Measurements from ENCODE around the gene CAPSL.
"Not testable (repeated sequence)": the region's sequence is repeated elsewhere in the genome, so short reads cannot be mapped to it uniquely, and the experiment has no call there.

Gene CAPSL

GRCh38 chr5:35876454-35876853, 62.0 kb downstream of the CAPSL start:
- no peak for DNase-seq (ENCODE audit: low spot score)

GRCh38 chr5:35870605-35871004, 67.8 kb downstream of the CAPSL start:
- DNase-seq (ENCODE audit: low spot score): no peak

- DNase-seq (ENCODE audit: low spot score): no peak
Observed at GRCh38 chr5:35869685-35870277, 68.6 kb downstream of the CAPSL start.

DNA sequence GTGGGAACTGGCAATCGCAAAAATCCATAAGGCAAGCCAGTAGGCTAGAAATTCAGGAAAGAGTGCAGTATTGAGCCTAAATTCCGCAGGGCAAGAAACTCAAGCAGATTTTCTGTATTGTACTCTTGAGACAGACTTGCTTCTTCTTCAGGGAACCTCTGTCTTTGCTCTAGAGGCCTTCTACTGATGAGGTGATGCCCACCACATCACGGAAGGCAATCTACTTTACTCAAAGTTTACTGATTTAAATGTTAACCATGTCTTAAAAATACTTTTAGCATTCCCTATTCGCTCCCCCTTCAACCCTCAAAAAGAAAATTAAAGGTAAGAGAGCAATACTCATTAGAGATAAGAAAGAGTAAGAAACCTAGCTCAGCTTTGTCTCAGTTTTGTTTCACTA, 70.4 kb downstream of the CAPSL start:
- DNase-seq (ENCODE audit: low spot score): no peak

- no peak for DNase-seq (ENCODE audit: low spot score)
Observed at GRCh38 chr5:35863159-35863558, 75.3 kb downstream of the CAPSL start.

DNA sequence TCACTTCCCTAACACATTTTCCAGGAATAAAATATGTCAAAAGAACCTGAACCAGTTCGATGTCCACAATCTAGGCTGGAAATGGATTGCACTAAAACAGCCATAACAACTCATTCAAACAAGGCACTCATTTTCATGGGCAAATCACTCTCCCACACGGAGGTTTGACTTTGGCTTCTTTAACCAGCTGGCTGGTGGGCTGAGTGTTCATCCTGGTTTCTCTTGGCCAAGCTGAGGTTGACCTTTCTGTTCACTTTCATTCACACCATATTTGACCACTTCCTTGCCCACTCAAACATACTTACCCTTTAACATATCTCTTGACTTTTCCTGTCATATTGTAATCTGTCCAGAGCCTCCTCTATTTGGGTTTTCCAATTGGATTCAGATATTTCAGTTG, 76.3 kb downstream of the CAPSL start:
- no peak for DNase-seq (ENCODE audit: low spot score)

DNA sequence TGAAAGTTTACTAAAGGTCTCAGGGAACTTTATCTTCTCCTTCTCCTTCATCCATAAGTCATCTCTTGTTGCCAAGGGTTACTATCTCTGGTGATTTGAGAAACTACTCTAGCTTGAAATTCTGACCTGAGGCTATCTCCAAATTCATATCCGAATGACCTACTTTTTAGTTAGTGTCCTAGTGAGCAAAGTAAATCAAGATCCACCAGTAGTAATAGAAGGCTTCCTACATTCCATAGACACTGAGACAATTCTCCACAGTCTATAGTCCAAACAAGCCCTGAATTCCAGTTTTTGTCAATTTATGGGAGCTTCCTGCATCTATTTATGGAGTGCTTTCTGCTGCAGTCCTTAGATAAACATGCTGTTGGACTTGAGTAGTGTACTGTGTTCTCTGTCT, 76.7 kb downstream of the CAPSL start:
- DNase-seq (ENCODE audit: low spot score): no peak

- no peak for DNase-seq (ENCODE audit: low spot score)
Observed at GRCh38 chr5:35860686-35861085, 77.7 kb downstream of the CAPSL start.

- peak; percentile 61 for DNase-seq (ENCODE audit: low spot score)
Observed at GRCh38 chr5:35859101-35859661, 79.2 kb downstream of the CAPSL start.

DNA sequence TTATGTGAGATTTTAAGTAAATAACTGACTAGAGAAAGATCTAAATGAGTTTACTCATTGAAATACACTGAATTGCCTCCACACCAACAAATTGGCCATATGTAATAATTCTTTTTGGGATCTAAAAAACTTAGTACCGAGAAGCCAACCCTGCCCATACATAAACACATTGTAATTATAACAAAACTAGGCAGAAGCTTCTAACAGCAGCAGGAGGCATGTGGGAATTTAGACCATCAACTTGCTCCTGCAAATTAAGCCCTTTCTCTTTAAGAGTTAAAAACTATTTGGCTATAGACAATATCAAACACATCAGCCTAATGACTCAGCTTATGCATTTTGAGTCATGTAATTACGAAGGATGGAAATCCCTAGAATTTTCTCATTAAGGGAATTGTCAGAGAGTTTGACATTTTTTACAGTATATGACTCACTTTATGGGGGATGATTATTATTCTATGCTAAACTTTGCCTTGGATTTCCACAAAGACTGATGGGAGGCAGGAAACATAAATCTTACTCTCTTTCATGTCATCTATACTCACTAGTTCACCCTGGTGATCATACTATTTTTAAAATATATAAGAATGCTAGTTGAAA, 80.7 kb downstream of the CAPSL start:
- DNase-seq (ENCODE audit: low spot score): peak; percentile 94

- peak; percentile 16 for DNase-seq (ENCODE audit: low spot score)
Observed at GRCh38 chr5:35856765-35857351, 81.6 kb downstream of the CAPSL start, which contains the start of gene IL7R. IL7R (plus strand) TSS chr5:35856891; CDS start chr5:35856978, 87 bp downstream.

DNA sequence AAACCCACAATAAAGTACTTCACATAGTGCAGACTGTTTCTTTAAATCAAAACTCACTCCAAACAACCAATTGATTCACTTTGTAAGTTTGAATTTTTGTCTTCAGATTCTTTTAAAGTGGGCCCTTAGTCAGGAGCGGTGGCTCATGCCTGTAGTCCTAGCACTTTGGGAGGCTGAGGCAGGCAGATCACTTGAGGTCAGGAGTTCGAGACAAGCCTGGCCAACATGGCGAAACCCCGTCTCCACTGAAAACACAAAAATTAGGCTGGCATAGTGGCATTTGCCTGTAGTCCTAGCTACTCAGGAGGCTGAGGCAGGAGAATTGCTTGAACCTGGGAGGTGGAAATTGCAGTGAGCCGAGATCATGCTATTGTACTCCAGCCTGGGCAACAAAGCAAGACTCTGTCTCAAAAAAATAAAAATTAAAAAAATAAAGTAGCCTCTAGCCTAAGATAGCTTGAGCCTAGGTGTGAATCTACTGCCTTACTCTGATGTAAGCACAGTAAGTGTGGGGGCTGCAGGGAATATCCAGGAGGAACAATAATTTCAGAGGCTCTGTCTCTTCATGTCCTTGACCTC, 82.1 kb downstream of the CAPSL start:
- DNase-seq (ENCODE audit: low spot score): not testable (repeated sequence)

DNA sequence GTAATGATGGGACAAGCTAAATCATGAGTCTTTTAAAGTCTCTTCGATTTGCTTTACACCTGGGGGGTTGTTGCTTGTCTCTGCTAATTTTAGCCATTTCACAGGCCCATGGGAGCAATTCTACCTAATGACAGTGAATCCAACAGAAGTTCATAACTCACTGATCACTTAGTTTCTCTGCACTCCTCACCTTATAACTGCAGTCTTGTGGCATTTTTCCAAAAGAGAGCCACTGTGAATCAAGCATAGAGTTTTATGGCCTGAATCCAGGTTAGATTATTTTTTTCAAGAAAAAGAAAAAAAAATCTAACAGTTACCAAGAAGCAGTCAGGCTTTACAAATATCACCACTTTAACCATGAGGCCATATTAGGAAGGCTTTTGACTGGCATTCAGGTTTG, 83.2 kb downstream of the CAPSL start:
- DNase-seq (ENCODE audit: low spot score): no peak
